H9 (cell line): Measurements from ENCODE around the gene PKP3. TPM values are rescaled to one million over a fixed set of nuclear protein-coding genes. Genes with fewer than 3 reads are reported as not detected.

Experiments used
- DNase-seq: peaks from one replicate; pipeline ENCODE4 v3.0.0-alpha.2; 2017
- H2AFZ ChIP-seq: one replicate; pipeline ENCODE4 v1.6.1; 2013; ENCODE audit warnings: mild to moderate bottlenecking, low read length, control low read depth, moderate library complexity
- H2AK5ac ChIP-seq: 2 replicates; pipeline ENCODE4 v1.6.1; 2013; ENCODE audit warnings: low read length, control low read depth, mixed read lengths; ENCODE audit not compliant: insufficient read length
- H2BK120ac ChIP-seq: one replicate; pipeline ENCODE4 v1.6.1; 2013; ENCODE audit warnings: low read depth, mild to moderate bottlenecking, low read length, control low read depth, inconsistent platforms; ENCODE audit not compliant: poor library complexity, severe bottlenecking
- H2BK12ac ChIP-seq: 2 replicates; pipeline ENCODE4 v1.6.1; 2013; ENCODE audit warnings: low read length, control low read depth, mixed read lengths, low read depth; ENCODE audit not compliant: insufficient read length
- H2BK15ac ChIP-seq: 2 replicates; pipeline ENCODE4 v1.6.1; 2013; ENCODE audit warnings: low read depth, low read length, control low read depth
- H2BK20ac ChIP-seq: one replicate; pipeline ENCODE4 v1.6.1; 2013; ENCODE audit warnings: low read depth, mild to moderate bottlenecking, low read length, control low read depth, inconsistent platforms; ENCODE audit not compliant: poor library complexity, severe bottlenecking
- H2BK5ac ChIP-seq: 2 replicates; pipeline ENCODE4 v1.6.1; 2013; ENCODE audit warnings: low read length, control low read depth, mixed read lengths; ENCODE audit not compliant: insufficient read length
- H3K14ac ChIP-seq: 2 replicates; pipeline ENCODE4 v1.6.1; 2013; ENCODE audit warnings: low read length, control low read depth; ENCODE audit not compliant: insufficient read depth
- H3K18ac ChIP-seq: 2 replicates; pipeline ENCODE4 v1.6.1; 2013; ENCODE audit warnings: low read depth, mild to moderate bottlenecking, mixed read lengths, low read length, control low read depth; ENCODE audit not compliant: insufficient read length
- H3K23ac ChIP-seq: 2 replicates; pipeline ENCODE4 v1.6.1; 2013; ENCODE audit warnings: low read length, control low read depth, mixed read lengths, low read depth; ENCODE audit not compliant: insufficient read length
- H3K23me2 ChIP-seq: 2 replicates; pipeline ENCODE4 v1.6.1; 2013; ENCODE audit warnings: low read depth, mild to moderate bottlenecking, mixed read lengths, low read length, control low read depth; ENCODE audit not compliant: insufficient read length, poor library complexity, severe bottlenecking
- H3K27ac ChIP-seq: 2 replicates; pipeline ENCODE4 v1.5.1; 2013; ENCODE audit warnings: low read length, control low read depth, mixed read lengths, low read depth; ENCODE audit not compliant: insufficient read length
- H3K27me3 ChIP-seq: 2 replicates; pipeline ENCODE4 v1.6.1; 2013; ENCODE audit warnings: low read length, control low read depth, inconsistent platforms; ENCODE audit not compliant: insufficient read depth
- H3K4ac ChIP-seq: 2 replicates; pipeline ENCODE4 v1.6.1; 2013; ENCODE audit warnings: low read depth, mild to moderate bottlenecking, control low read depth, inconsistent platforms, low read length, moderate library complexity
- H3K4me1 ChIP-seq: 2 replicates; pipeline ENCODE4 v1.6.1; 2013; ENCODE audit warnings: low read length, control low read depth, inconsistent platforms; ENCODE audit not compliant: insufficient read depth
- H3K4me2 ChIP-seq: 2 replicates; pipeline ENCODE4 v1.6.1; 2013; ENCODE audit warnings: low read length, control low read depth, mixed read lengths; ENCODE audit not compliant: insufficient read length, insufficient read depth
- H3K56ac ChIP-seq: 2 replicates; pipeline ENCODE4 v1.6.1; 2013; ENCODE audit warnings: low read depth, mild to moderate bottlenecking, mixed read lengths, low read length, control low read depth; ENCODE audit not compliant: insufficient read length
- H3K79me1 ChIP-seq: 2 replicates; pipeline ENCODE4 v1.6.1; 2013; ENCODE audit warnings: low read depth, mild to moderate bottlenecking, moderate library complexity, low read length, control low read depth, inconsistent platforms; ENCODE audit not compliant: insufficient read depth, poor library complexity, severe bottlenecking
- H3K79me2 ChIP-seq: 2 replicates; pipeline ENCODE4 v1.6.1; 2013; ENCODE audit warnings: low read length, control low read depth, inconsistent platforms; ENCODE audit not compliant: insufficient read depth
- H3K9ac ChIP-seq: 2 replicates; pipeline ENCODE4 v1.6.1; 2013; ENCODE audit warnings: low read length, control low read depth, mixed read lengths; ENCODE audit not compliant: insufficient read length; ENCODE audit errors: extremely low read depth
- H3K9me3 ChIP-seq: one replicate; pipeline ENCODE4 v1.6.1; 2013; ENCODE audit warnings: low read depth, low read length, inconsistent platforms; ENCODE audit not compliant: control insufficient read depth
- H3T11ph ChIP-seq: one replicate; pipeline ENCODE4 v1.6.1; 2013; ENCODE audit warnings: mild to moderate bottlenecking, low read length, control low read depth, inconsistent platforms
- H4K20me1 ChIP-seq: one replicate; pipeline ENCODE4 v1.6.1; 2013; ENCODE audit not compliant: control insufficient read depth, insufficient read length, insufficient read depth
- H4K5ac ChIP-seq: 2 replicates; pipeline ENCODE4 v1.6.1; 2013; ENCODE audit warnings: low read depth, mild to moderate bottlenecking, mixed read lengths, low read length, control low read depth; ENCODE audit not compliant: insufficient read length
- H4K8ac ChIP-seq: replicated peaks from 2 replicates; pipeline ENCODE4 v1.6.1; 2013; ENCODE audit warnings: low read length, control low read depth, mixed read lengths, low read depth; ENCODE audit not compliant: insufficient read length
- H4K91ac ChIP-seq: 2 replicates; pipeline ENCODE4 v1.6.1; 2013; ENCODE audit warnings: low read depth, mild to moderate bottlenecking, moderate library complexity, mixed read lengths, low read length, control low read depth; ENCODE audit not compliant: insufficient read length
- H3K27ac Mint-ChIP-seq, 3 experiments: 2 replicates in 2 of 3; 3 replicates in 1 of 3; pipeline ENCODE4 v1.8.0; 2020 to 2021; ENCODE audit warnings: mixed read lengths in 3 of 3, mild to moderate bottlenecking in 1 of 3, moderate library complexity in 1 of 3
- H3K27me3 Mint-ChIP-seq: 2 replicates; pipeline ENCODE4 v1.8.0; 2021; ENCODE audit warnings: low read depth, mild to moderate bottlenecking, moderate library complexity, mixed read lengths
- H3K36me3 Mint-ChIP-seq, 3 experiments: 2 replicates in 2 of 3; 3 replicates in 1 of 3; pipeline ENCODE4 v1.8.0; 2020 to 2021; ENCODE audit warnings: low read depth in 3 of 3, mixed read lengths in 3 of 3; ENCODE audit not compliant: insufficient read depth in 1 of 3
- H3K4me1 Mint-ChIP-seq, 2 experiments: 2 replicates each; pipeline ENCODE4 v1.8.0; 2020; ENCODE audit warnings: mixed read lengths in 2 of 2
- H3K4me3 Mint-ChIP-seq, 2 experiments: 2 replicates in 1 of 2; 3 replicates in 1 of 2; pipeline ENCODE4 v1.8.0; 2020 to 2021; ENCODE audit warnings: mild to moderate bottlenecking in 2 of 2, mixed read lengths in 2 of 2, moderate library complexity in 1 of 2
- H3K9me3 Mint-ChIP-seq, 2 experiments: 2 replicates in 1 of 2; 3 replicates in 1 of 2; pipeline ENCODE4 v1.8.0; 2020; ENCODE audit warnings: mild to moderate bottlenecking in 2 of 2, mixed read lengths in 2 of 2, moderate library complexity in 1 of 2
- WGBS: extraction: QIAGEN DNeasy Blood & Tissue Kit; methylation state at CpG from one replicate; pipeline ENCODE4 v1.1.7; 2013; ENCODE audit warnings: missing lambda C conversion rate, low lambda C conversion rate, mixed read lengths; ENCODE audit not compliant: insufficient read length; ENCODE audit errors: extremely low coverage; 5-methylcytosine and 5-hydroxymethylcytosine counted together
- total RNA-seq: library from RNA; stranded (reverse); gene quantifications from 2 replicates; pipeline ENCODE4 v1.2.1, GENCODE V29; 2021
- TF ChIP-seq, protein P1 (sequence below): fragments of 200-600 bp; sonication (generic); conservative IDR thresholded peaks from 3 replicates; pipeline ENCODE4 v1.8.0; 2021; ENCODE audit warnings: antibody characterized with exemption, mild to moderate bottlenecking

Gene PKP3
- total RNA-seq, 1 experiment from 2014 or later = 41.7 TPM

DNA sequence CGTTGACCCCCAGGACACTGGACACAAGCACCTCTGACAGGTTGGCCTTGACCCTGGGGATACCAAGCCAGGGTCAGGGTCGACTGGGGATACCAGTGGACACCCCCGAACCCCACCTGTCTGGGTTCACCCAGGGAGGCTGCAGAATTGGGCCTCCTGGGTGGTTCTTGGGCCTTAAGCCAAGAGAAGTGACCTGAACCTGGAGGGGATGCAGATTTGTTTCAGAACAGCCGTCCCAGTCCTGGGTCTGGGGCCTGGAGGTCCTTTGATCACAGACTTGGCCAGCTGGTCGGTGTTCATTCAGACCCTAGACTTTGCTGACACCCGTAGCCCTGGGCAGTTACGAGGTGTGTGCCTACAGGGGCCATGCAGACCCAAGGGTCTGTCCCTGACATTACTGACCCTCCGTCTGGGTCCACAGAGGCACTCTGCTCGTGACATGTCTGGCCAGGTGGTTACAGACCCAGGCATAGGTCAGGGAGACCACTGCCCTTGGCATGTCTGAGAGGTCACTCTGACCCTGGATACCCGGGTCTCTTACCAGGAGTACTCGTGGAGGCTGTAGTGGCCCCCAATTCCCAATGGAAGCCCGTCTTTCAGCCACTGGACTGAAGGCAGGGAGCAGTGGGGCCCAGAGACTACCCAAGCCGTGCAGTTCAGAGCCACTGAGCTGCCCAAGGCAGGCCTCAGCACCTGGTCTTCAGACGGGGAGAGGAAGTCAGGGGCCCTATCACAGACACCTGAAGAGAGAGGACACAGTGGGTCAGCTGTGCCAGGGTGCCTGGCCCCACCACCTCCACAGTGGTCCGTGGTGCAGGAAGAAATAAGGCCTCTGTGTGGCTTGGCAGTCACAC is 14.4 kb downstream of the PKP3 start:
- no peak overlapping the region for H3K4ac ChIP-seq
- no CpG with 5 or more reads among the region's 15 CpGs for WGBS
- no peak overlapping the region for H3K27ac ChIP-seq
- no peaks in the 10 kb centered on the region for H3K4me1 ChIP-seq
- no peak overlapping the region for H2AK5ac ChIP-seq
- H4K5ac ChIP-seq = no peak overlapping the region
- H2BK15ac ChIP-seq = no peak overlapping the region
- Mint-ChIP-seq H3K36me3 (peaks cover 0 to 2% (median 0%) of the 10 kb centered on the region in 3 experiments; a peak in 3 of 7 replicates), H3K27ac (no peak overlapping the region), H3K4me1 (peaks cover 2 to 5% of the 10 kb centered on the region in 2 experiments; a peak in 3 of 4 replicates), H3K4me3 (no peak overlapping the region), H3K9me3 (no peaks in the 10 kb centered on the region), H3K27me3 (0 out of 2 replicates have a peak, but pooled peaks cover 2% of the 10 kb centered on the region)
- no peak overlapping the region for H2BK20ac ChIP-seq
- no peak overlapping the region for H3T11ph ChIP-seq
- no peak overlapping the region for H3K18ac ChIP-seq
- H4K91ac ChIP-seq = no peak overlapping the region
- no peak overlapping the region for H3K4me2 ChIP-seq
- H4K20me1 ChIP-seq = peaks cover 2% of the 10 kb centered on the region
- H2BK5ac ChIP-seq = no peak overlapping the region
- H2BK12ac ChIP-seq = no peak overlapping the region
- no peaks in the 10 kb centered on the region for H3K27me3 ChIP-seq
- no peak overlapping the region for H2AFZ ChIP-seq
- H3K9ac ChIP-seq = no peak overlapping the region
- no peak overlapping the region for H2BK120ac ChIP-seq
- DNase-seq = no peak
- no peak overlapping the region for H4K8ac ChIP-seq
- H3K23me2 ChIP-seq = peaks cover 8% of the 10 kb centered on the region
- no peak overlapping the region for H3K23ac ChIP-seq
- no peaks in the 10 kb centered on the region for H3K9me3 ChIP-seq
- TF ChIP-seq, protein P1, sequence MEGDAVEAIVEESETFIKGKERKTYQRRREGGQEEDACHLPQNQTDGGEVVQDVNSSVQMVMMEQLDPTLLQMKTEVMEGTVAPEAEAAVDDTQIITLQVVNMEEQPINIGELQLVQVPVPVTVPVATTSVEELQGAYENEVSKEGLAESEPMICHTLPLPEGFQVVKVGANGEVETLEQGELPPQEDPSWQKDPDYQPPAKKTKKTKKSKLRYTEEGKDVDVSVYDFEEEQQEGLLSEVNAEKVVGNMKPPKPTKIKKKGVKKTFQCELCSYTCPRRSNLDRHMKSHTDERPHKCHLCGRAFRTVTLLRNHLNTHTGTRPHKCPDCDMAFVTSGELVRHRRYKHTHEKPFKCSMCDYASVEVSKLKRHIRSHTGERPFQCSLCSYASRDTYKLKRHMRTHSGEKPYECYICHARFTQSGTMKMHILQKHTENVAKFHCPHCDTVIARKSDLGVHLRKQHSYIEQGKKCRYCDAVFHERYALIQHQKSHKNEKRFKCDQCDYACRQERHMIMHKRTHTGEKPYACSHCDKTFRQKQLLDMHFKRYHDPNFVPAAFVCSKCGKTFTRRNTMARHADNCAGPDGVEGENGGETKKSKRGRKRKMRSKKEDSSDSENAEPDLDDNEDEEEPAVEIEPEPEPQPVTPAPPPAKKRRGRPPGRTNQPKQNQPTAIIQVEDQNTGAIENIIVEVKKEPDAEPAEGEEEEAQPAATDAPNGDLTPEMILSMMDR = no peak
- no peaks in the 10 kb centered on the region for H3K79me2 ChIP-seq
- no peak overlapping the region for H3K14ac ChIP-seq
- no peaks in the 10 kb centered on the region for H3K79me1 ChIP-seq
- no peak overlapping the region for H3K56ac ChIP-seq
